ENCODE data around the gene PTPRM.

The PTPRM gene

DNA sequence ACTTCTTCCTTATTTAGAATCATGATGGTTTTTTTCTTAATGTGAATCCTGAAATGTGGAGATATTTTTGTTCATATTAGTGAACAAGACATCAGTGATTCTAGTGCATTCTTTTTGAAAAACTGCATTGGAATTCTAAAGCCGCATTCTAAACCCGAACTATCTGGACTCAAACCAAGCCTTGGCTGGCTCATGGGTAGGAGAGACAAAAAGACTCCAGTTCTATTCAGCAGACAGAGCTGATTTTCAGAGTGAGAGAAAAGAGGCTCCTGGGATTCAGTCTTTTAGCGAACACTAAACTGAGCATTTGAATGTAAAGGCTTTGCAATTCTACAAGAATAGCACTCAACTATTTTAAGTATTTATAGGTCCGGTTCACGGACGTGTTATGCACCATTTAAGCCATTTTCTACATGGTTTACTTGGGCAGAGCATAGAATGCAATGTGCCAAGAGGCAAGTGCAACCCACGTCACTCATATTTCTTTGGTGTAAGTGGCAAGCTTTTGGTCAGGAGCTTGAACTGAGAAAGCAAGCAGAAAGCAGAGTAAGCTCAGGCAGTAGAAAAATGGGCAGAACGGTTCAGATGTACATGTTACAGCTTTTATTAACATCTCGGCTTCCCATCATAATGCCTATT is 814.8 kb downstream of the PTPRM start:
- TF ChIP-seq, protein P1, sequence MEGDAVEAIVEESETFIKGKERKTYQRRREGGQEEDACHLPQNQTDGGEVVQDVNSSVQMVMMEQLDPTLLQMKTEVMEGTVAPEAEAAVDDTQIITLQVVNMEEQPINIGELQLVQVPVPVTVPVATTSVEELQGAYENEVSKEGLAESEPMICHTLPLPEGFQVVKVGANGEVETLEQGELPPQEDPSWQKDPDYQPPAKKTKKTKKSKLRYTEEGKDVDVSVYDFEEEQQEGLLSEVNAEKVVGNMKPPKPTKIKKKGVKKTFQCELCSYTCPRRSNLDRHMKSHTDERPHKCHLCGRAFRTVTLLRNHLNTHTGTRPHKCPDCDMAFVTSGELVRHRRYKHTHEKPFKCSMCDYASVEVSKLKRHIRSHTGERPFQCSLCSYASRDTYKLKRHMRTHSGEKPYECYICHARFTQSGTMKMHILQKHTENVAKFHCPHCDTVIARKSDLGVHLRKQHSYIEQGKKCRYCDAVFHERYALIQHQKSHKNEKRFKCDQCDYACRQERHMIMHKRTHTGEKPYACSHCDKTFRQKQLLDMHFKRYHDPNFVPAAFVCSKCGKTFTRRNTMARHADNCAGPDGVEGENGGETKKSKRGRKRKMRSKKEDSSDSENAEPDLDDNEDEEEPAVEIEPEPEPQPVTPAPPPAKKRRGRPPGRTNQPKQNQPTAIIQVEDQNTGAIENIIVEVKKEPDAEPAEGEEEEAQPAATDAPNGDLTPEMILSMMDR (conservative IDR thresholded peaks at IDR 0.05; ENCODE audit: low read depth, low read length) = no peak
- no peak overlapping the region for H3K4me3 ChIP-seq (ENCODE audit: low read depth, low read length)
- DNase-seq (ENCODE audit: low read depth) = no peak

DNA sequence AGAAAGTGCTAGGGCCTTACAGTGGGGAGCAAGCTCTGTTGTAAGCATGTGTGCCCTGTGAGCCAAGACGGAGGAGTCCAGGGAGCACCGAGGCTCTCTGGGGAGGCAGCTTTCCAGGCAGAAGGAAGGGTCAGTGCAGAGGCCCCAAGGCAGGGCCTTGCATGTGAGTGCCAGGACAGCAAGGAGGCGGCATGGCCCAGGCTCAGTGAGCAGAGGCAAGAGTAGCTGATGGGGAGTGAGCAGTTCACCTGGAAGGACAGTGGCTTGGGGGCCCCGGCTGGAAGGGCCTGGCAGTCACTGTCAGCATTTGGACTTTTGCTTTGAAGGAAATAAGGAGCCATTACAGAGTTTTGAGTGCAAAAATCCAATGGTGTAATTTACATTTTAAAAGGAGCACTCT is 818.3 kb downstream of the PTPRM start:
- TF ChIP-seq, protein P1 (conservative IDR thresholded peaks at IDR 0.05; ENCODE audit: low read depth, low read length) = no peak
- no peak overlapping the region for H3K4me3 ChIP-seq (ENCODE audit: low read depth, low read length)
- no peak for DNase-seq (ENCODE audit: low read depth)

DNA sequence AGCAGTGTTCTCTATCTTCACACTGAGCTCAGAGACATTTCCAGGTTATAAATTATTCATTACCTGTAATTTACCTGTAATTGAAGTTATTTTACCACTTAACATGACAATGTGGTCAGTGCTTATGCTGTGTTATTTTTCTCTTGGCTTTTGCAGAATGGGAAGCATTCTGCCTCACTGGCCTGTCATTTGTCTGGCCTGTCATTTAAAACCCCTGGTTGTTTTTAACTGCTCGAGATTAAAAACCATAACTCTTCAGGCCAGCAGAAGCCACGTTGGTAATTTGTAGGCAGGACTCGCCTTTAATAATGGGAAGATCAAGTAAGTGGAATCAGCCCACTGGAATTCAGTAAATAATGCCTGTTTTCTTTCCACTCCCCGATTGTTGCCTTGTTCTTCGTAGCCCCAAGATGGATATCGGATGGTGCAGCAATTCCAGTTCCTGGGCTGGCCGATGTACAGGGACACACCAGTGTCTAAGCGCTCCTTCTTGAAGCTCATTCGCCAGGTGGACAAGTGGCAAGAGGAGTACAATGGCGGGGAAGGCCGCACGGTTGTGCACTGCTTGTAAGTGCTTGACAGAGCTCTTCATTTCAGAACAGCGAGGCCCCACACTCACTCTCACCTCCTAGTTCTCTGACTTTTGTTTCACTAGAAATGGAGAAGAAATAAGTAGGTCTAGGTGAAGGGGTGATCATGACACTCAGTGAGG is 819.7 kb downstream of the PTPRM start:
- TF ChIP-seq, protein P1 (conservative IDR thresholded peaks at IDR 0.05; ENCODE audit: low read depth, low read length) = no peak
- no peak for DNase-seq (ENCODE audit: low read depth)
- H3K4me3 ChIP-seq (ENCODE audit: low read depth, low read length) = no peak overlapping the region

DNA sequence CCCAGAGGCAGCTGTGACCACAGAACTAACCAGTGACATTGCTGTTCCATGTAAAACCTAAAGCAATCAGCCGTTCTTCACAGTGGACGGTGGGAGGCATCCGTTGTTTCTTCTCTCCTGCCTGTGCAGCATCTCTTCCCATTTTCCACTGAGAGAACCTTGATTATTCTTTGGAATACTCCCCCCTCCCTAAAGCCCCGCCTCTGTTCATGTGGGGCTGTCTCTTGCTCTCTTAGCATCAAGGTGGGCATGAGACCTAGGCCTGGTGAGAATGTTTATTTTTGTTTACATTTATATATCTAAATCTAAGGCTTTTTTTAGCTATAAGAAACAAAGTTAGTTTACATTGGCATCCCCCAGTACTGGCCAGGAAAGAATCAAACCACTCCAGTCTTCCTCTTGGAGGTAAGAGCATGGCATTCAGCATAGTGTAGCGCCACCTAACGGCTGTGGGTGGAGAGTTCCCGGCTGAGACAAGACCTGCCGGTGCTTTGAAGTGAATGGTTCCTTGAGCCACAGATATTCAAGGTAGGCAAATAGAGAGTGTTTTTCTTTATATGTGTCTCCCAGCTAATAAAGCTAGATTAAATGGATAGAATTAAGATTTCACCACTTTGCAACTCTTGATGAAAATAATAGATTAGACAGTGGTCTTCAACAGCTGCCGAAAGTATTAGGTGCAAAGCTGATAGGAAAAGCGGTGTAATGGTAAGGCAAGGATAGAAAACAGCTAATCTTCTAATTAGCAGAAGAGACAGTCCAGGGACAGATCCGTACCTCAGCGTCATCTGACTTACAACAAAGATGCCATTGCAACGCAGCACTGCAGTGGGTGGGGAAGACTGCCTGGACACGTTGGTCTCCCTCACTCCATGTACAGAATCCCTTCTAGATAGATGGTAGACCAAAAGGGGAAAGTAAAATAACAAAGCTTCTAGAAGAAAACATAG is 822.5 kb downstream of the PTPRM start:
- no peak overlapping the region for H3K4me3 ChIP-seq (ENCODE audit: low read depth, low read length)
- TF ChIP-seq, protein P1 (conservative IDR thresholded peaks at IDR 0.05; ENCODE audit: low read depth, low read length) = peak; percentile 96
- DNase-seq (ENCODE audit: low read depth) = peak; percentile 92

DNA sequence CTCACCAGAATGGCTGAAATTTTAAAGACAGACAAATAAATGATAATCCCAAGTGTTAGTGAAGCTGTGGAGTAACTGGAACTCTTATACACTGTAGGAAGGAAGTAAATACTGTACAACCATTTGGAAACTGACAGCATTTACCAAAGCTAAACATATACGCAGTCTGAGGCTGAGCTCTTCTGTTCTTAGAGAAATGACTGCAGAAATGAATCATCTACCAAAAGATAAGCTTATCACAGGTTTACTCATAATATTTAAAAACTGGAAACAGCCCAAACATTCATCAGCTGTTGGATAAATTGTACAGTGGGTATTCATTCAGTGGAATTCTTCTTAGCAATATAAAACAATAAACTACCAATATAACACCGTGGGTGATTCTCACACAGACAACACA is 824.0 kb downstream of the PTPRM start:
- no peak overlapping the region for H3K4me3 ChIP-seq (ENCODE audit: low read depth, low read length)
- TF ChIP-seq, protein P1 (conservative IDR thresholded peaks at IDR 0.05; ENCODE audit: low read depth, low read length) = no peak
- peak; percentile 56 for DNase-seq (ENCODE audit: low read depth)

DNA sequence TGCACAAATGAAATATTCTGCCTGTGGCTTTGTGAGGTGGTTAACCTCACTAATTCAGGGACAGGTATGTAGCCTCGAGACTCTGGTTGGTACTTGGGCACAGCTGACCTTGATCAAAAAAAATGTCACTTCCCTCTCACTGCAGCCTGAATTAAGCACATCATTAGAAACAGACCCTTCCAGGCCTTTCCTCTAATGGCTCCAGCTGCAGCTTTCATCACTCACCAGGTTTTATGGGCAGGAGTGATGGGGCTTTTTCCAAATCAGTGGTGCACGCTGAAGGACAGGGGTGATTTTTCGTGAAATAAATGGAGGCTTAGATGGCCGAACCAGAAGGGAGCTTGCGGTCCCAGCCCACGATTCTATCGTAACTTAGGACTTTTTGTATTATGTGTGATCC is 829.1 kb downstream of the PTPRM start:
- TF ChIP-seq, protein P1 (conservative IDR thresholded peaks at IDR 0.05; ENCODE audit: low read depth, low read length) = no peak
- no peak for DNase-seq (ENCODE audit: low read depth)
- no peak overlapping the region for H3K4me3 ChIP-seq (ENCODE audit: low read depth, low read length)

All from choroid plexus epithelial cell (primary cell).